Liver (tissue), 9 donors: Measurements from ENCODE around the gene STK17B. TPM values are rescaled to one million over a fixed set of nuclear protein-coding genes. Genes with fewer than 3 reads are reported as not detected.

Source experiments
- DNase-seq: peaks from one replicate; pipeline ENCODE4 v3.0.0-alpha.2; 2017; ENCODE audit warnings: low spot score
- H3K27ac ChIP-seq, 2 donors: one replicate each; pipeline ENCODE4 v1.7.0; 2013; ENCODE audit warnings: inconsistent platforms in 2 of 2, low read length in 2 of 2, control low read depth in 1 of 2, low read depth in 1 of 2, mild to moderate bottlenecking in 1 of 2
- H3K27me3 ChIP-seq, 4 donors: one replicate each; pipeline versions ENCODE4 v1.6.1 to v1.7.0; 2013; ENCODE audit warnings: low read length in 3 of 4, inconsistent platforms in 1 of 4, mild to moderate bottlenecking in 1 of 4, moderate library complexity in 1 of 4; ENCODE audit not compliant: control insufficient read depth in 4 of 4, insufficient read depth in 4 of 4
- H3K36me3 ChIP-seq, 4 donors: one replicate each; pipeline versions ENCODE4 v1.6.1 to v1.7.0; 2013; ENCODE audit warnings: low read length in 3 of 4, mild to moderate bottlenecking in 3 of 4, low read depth in 1 of 4, moderate library complexity in 1 of 4; ENCODE audit not compliant: control insufficient read depth in 4 of 4, insufficient read depth in 3 of 4
- H3K4me1 ChIP-seq, 4 donors: one replicate each; pipeline versions ENCODE4 v1.6.1 to v1.7.0; 2013; ENCODE audit warnings: low read length in 3 of 4, mild to moderate bottlenecking in 3 of 4, moderate library complexity in 1 of 4; ENCODE audit not compliant: control insufficient read depth in 4 of 4, insufficient read depth in 4 of 4
- H3K4me3 ChIP-seq, 3 donors: one replicate each; pipeline versions ENCODE4 v1.6.1 to v1.7.0; 2013; ENCODE audit warnings: low read length in 3 of 3, control low read depth in 1 of 3, low read depth in 1 of 3, mild to moderate bottlenecking in 1 of 3
- H3K9ac ChIP-seq, 2 donors: one replicate each; pipeline ENCODE4 v1.7.0; 2013; ENCODE audit warnings: low read length in 2 of 2, mild to moderate bottlenecking in 2 of 2, moderate library complexity in 2 of 2, control low read depth in 1 of 2, low read depth in 1 of 2
- H3K9me3 ChIP-seq, 4 donors: one replicate each; pipeline versions ENCODE4 v1.6.1 to v1.7.0; 2013; ENCODE audit warnings: low read length in 3 of 4; ENCODE audit not compliant: control insufficient read depth in 4 of 4
- EGR1 ChIP-seq, 2 donors: IDR thresholded peaks; 2 replicates each; pipeline ENCODE4 v1.6.1; 2016 to 2018; ENCODE audit warnings: antibody characterized with exemption in 2 of 2, low read depth in 2 of 2
- FOXA1 ChIP-seq: IDR thresholded peaks from 2 replicates; pipeline ENCODE4 v1.6.1; 2016; ENCODE audit warnings: antibody characterized with exemption
- FOXA2 ChIP-seq: IDR thresholded peaks from 2 replicates; pipeline ENCODE4 v1.6.1; 2016; ENCODE audit warnings: antibody characterized with exemption
- GABPA ChIP-seq, 2 donors: IDR thresholded peaks in 1 of 2; conservative IDR thresholded peaks in 1 of 2; 2 replicates each; pipeline ENCODE4 v1.6.1; 2016; ENCODE audit warnings: antibody characterized with exemption in 2 of 2, mild to moderate bottlenecking in 1 of 2, moderate library complexity in 1 of 2
- HNF4A ChIP-seq, 2 donors: conservative IDR thresholded peaks; 2 replicates each; pipeline ENCODE4 v1.6.1; 2016; ENCODE audit warnings: antibody characterized with exemption in 2 of 2, mild to moderate bottlenecking in 2 of 2
- HNF4G ChIP-seq: IDR thresholded peaks from 2 replicates; pipeline ENCODE4 v1.6.1; 2016; ENCODE audit warnings: antibody characterized with exemption
- JUND ChIP-seq, 2 donors: IDR thresholded peaks; 2 replicates each; pipeline ENCODE4 v1.6.1; 2016; ENCODE audit warnings: antibody characterized with exemption in 2 of 2
- NR2F2 ChIP-seq: IDR thresholded peaks from 2 replicates; pipeline ENCODE4 v1.6.1; 2016; ENCODE audit warnings: antibody characterized with exemption
- RAD21 ChIP-seq, 2 donors: IDR thresholded peaks; 2 replicates each; pipeline ENCODE4 v1.6.1; 2016; ENCODE audit warnings: antibody characterized with exemption in 2 of 2, mild to moderate bottlenecking in 2 of 2
- RXRA ChIP-seq, 2 donors: IDR thresholded peaks; 2 replicates each; pipeline ENCODE4 v1.6.1; 2017 to 2018; ENCODE audit warnings: antibody characterized with exemption in 2 of 2, mild to moderate bottlenecking in 1 of 2
- SP1 ChIP-seq: IDR thresholded peaks from 2 replicates; pipeline ENCODE4 v1.6.1; 2018; ENCODE audit warnings: antibody characterized with exemption, mild to moderate bottlenecking
- TAF1 ChIP-seq: conservative IDR thresholded peaks from 2 replicates; pipeline ENCODE4 v1.6.1; 2016; ENCODE audit warnings: antibody characterized with exemption, mild to moderate bottlenecking
- YY1 ChIP-seq: IDR thresholded peaks from 2 replicates; pipeline ENCODE4 v1.6.1; 2016; ENCODE audit warnings: antibody characterized with exemption, mild to moderate bottlenecking
- WGBS: extraction: QIAGEN DNeasy Blood & Tissue Kit; methylation state at CpG from one replicate; pipeline ENCODE4 v1.1.7; 2013; 5-methylcytosine and 5-hydroxymethylcytosine counted together
- polyA plus RNA-seq, 2 donors: library from polyadenylated mRNA; stranded (reverse) in 1 of 2; unstranded in 1 of 2; fragments of 200-250 nt in 1 of 2; fragments of >200 nt in 1 of 2; fragmentation: Nextera tagmentation in 1 of 2; extraction: Ambion mirVana in 1 of 2; gene quantifications; one replicate each; pipeline versions ENCODE4 v1.2.1 to v1.2.3, GENCODE V29; 2013 to 2015
- total RNA-seq, 2 donors: library from RNA; depleted of rRNA; stranded (reverse); fragments of >200 nt; gene quantifications; one replicate each; pipeline ENCODE4 v1.2.3, GENCODE V29; 2014
- TF ChIP-seq, protein P1 (sequence below): fragments of 150-350 bp; IDR thresholded peaks from 2 replicates; pipeline ENCODE4 v1.5.1; 2017; ENCODE audit warnings: improper control_type of control experiment, low read depth, low read length; ENCODE audit not compliant: missing input control
- TF ChIP-seq, protein P2 (sequence below): IDR thresholded peaks from 2 replicates; pipeline ENCODE4 v1.6.1; 2016; ENCODE audit warnings: antibody characterized with exemption
- TF ChIP-seq, protein P3 (sequence below): IDR thresholded peaks from 2 replicates; pipeline ENCODE4 v1.6.1; 2016; ENCODE audit warnings: antibody characterized with exemption, mild to moderate bottlenecking
- TF ChIP-seq, protein P4 (sequence below): IDR thresholded peaks from 2 replicates; pipeline ENCODE4 v1.6.1; 2016; ENCODE audit warnings: antibody characterized with exemption
- TF ChIP-seq, protein P5 (sequence below): IDR thresholded peaks from 2 replicates; pipeline ENCODE4 v1.6.1; 2016; ENCODE audit warnings: antibody characterized with exemption
- donor health status: healthy.
- donor health status: healthy.
- donor health status: healthy.
- donor health status: healthy.
- donor health status: healthy.

Gene STK17B
- total and polyA plus RNA-seq, 4 donors: 1.0 to 21.8 (median 4.6) TPM

DNA sequence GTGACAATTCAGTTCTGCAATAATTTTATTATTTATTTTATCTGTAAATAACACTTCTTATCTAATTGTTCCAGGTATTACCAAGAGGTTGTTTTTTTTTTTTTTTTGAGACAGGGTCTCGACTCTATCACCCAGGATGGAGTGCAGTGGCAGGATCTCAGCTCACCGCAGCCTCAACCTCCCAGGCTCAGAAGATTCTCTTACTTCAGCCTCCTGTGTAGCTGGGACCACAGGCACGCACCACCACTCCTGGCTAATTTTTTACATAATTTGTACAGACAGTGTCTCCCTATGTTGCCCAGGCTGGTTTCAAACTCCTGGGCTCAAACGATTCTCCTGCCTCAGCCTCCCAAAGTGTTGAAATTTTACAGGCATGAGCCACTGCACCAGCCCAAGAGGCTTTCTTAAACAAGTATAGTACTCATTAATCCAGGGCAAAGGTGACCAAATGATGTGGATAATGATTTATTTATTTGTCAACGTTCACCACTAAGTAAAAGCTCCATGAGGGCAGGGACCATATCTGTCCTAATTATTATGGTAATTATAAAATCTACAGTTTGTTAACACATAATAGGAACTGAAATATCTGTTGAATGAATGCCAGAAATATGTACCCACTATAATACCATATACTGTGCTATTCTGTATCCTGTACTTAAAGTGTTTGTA, 12.0 kb downstream of the STK17B start (continued):
- TF ChIP-seq, protein P1, sequence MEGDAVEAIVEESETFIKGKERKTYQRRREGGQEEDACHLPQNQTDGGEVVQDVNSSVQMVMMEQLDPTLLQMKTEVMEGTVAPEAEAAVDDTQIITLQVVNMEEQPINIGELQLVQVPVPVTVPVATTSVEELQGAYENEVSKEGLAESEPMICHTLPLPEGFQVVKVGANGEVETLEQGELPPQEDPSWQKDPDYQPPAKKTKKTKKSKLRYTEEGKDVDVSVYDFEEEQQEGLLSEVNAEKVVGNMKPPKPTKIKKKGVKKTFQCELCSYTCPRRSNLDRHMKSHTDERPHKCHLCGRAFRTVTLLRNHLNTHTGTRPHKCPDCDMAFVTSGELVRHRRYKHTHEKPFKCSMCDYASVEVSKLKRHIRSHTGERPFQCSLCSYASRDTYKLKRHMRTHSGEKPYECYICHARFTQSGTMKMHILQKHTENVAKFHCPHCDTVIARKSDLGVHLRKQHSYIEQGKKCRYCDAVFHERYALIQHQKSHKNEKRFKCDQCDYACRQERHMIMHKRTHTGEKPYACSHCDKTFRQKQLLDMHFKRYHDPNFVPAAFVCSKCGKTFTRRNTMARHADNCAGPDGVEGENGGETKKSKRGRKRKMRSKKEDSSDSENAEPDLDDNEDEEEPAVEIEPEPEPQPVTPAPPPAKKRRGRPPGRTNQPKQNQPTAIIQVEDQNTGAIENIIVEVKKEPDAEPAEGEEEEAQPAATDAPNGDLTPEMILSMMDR: no peak
- TF ChIP-seq YY1 (no peak), HNF4G (no peak), TAF1 (no peak), NR2F2 (no peak), HNF4A (conservative IDR thresholded peaks at IDR 0.05) (no peak)

DNA sequence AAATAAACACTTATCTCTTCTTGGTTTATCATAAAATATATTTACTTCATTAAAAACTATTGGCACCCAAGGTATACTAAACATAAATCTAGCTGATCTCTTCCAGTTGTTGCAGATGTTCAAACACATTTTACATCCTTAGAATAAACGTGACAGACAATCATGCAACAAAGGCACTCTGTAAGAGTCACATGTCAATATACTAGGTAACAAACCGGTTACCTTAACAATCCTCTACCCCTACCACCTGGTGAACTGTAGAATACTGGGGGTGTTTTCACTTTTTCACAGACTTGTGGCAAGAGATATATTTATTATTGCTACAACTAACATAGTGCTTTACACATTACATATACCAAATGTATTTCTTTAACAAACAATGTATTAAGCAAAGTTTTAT, 15.8 kb downstream of the STK17B start:
- Histone ChIP-seq H3K9ac (no peak overlapping the region), H3K27ac (no peak overlapping the region), H3K4me1 (no peaks in the 10 kb centered on the region), H3K36me3 (peaks cover 0 to 2% (median under 1%) of the 10 kb centered on the region in 4 donors), H3K9me3 (no peaks in the 10 kb centered on the region), H3K4me3 (no peak overlapping the region), H3K27me3 (no peaks in the 10 kb centered on the region)
- no peak for DNase-seq
- no peak for TF ChIP-seq RAD21 (IDR thresholded peaks at IDR 0.05)
- no peak for TF ChIP-seq EGR1 (IDR thresholded peaks at IDR 0.05; ENCODE audit: low read depth in 2 of 2)
- TF ChIP-seq YY1: no peak
- no peak for TF ChIP-seq FOXA1
- no peak for TF ChIP-seq FOXA2
- TF ChIP-seq HNF4G: no peak
- TF ChIP-seq NR2F2: no peak
- no peak for TF ChIP-seq TAF1
- no peak for TF ChIP-seq SP1
- TF ChIP-seq, protein P2, sequence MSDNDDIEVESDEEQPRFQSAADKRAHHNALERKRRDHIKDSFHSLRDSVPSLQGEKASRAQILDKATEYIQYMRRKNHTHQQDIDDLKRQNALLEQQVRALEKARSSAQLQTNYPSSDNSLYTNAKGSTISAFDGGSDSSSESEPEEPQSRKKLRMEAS: no peak
- TF ChIP-seq, protein P3, sequence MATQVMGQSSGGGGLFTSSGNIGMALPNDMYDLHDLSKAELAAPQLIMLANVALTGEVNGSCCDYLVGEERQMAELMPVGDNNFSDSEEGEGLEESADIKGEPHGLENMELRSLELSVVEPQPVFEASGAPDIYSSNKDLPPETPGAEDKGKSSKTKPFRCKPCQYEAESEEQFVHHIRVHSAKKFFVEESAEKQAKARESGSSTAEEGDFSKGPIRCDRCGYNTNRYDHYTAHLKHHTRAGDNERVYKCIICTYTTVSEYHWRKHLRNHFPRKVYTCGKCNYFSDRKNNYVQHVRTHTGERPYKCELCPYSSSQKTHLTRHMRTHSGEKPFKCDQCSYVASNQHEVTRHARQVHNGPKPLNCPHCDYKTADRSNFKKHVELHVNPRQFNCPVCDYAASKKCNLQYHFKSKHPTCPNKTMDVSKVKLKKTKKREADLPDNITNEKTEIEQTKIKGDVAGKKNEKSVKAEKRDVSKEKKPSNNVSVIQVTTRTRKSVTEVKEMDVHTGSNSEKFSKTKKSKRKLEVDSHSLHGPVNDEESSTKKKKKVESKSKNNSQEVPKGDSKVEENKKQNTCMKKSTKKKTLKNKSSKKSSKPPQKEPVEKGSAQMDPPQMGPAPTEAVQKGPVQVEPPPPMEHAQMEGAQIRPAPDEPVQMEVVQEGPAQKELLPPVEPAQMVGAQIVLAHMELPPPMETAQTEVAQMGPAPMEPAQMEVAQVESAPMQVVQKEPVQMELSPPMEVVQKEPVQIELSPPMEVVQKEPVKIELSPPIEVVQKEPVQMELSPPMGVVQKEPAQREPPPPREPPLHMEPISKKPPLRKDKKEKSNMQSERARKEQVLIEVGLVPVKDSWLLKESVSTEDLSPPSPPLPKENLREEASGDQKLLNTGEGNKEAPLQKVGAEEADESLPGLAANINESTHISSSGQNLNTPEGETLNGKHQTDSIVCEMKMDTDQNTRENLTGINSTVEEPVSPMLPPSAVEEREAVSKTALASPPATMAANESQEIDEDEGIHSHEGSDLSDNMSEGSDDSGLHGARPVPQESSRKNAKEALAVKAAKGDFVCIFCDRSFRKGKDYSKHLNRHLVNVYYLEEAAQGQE: no peak
- TF ChIP-seq, protein P4, sequence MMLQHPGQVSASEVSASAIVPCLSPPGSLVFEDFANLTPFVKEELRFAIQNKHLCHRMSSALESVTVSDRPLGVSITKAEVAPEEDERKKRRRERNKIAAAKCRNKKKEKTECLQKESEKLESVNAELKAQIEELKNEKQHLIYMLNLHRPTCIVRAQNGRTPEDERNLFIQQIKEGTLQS: no peak
- no peak for TF ChIP-seq HNF4A (conservative IDR thresholded peaks at IDR 0.05)
- TF ChIP-seq GABPA (IDR thresholded peaks at IDR 0.05 in 1 of 2, conservative IDR thresholded peaks at IDR 0.05 in 1 of 2): no peak
- no peak for TF ChIP-seq JUND (IDR thresholded peaks at IDR 0.05)
- TF ChIP-seq RXRA (IDR thresholded peaks at IDR 0.05): no peak
- TF ChIP-seq, protein P1: no peak
- TF ChIP-seq, protein P5, sequence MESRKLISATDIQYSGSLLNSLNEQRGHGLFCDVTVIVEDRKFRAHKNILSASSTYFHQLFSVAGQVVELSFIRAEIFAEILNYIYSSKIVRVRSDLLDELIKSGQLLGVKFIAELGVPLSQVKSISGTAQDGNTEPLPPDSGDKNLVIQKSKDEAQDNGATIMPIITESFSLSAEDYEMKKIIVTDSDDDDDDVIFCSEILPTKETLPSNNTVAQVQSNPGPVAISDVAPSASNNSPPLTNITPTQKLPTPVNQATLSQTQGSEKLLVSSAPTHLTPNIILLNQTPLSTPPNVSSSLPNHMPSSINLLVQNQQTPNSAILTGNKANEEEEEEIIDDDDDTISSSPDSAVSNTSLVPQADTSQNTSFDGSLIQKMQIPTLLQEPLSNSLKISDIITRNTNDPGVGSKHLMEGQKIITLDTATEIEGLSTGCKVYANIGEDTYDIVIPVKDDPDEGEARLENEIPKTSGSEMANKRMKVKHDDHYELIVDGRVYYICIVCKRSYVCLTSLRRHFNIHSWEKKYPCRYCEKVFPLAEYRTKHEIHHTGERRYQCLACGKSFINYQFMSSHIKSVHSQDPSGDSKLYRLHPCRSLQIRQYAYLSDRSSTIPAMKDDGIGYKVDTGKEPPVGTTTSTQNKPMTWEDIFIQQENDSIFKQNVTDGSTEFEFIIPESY: no peak
- 37% methylated on average over 2 of the region's 2 CpGs for WGBS
